ENCODE results near the gene TRMT61A.

The TRMT61A gene

GRCh38 chr14:103535891-103536565, 7.0 kb downstream of the TRMT61A start:
- no peak for TF ChIP-seq CTCF (IDR thresholded peaks at IDR 0.05; ENCODE audit: low read depth, low read length, missing control alignments)
- DNase-seq (ENCODE audit: low read depth) = no peak
- H3K4me3 ChIP-seq (ENCODE audit: low read depth, low read length) = no peak overlapping the region
- in situ Hi-C loops (cut with HindIII; ENCODE audit: low sequenced_read_pairs) = no loop called here

DNA sequence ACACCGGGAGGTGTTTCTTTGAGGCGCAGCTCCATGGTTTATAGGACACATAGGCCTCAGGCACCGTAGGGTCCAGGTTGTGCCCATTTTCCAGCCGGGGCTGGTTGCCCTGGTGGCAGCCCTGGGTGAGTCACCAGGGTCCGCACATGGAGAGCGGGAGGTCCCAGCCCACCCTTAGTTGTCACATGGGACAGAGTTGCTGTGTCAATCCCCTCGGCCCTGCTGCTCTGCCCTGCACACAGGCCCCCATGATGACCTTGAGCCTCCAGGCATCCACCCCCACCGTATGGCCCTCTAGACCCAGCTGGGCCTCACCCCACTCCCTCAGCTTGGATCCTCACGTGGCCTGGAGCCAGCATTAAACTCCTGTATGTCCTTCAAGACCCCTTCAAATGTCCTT, 7.7 kb downstream of the TRMT61A start:
- no peak for DNase-seq (ENCODE audit: low read depth)
- in situ Hi-C loops (cut with HindIII; ENCODE audit: low sequenced_read_pairs) = no loop called here
- H3K4me3 ChIP-seq (ENCODE audit: low read depth, low read length) = no peak overlapping the region
- TF ChIP-seq CTCF (IDR thresholded peaks at IDR 0.05; ENCODE audit: low read depth, low read length, missing control alignments) = no peak

DNA sequence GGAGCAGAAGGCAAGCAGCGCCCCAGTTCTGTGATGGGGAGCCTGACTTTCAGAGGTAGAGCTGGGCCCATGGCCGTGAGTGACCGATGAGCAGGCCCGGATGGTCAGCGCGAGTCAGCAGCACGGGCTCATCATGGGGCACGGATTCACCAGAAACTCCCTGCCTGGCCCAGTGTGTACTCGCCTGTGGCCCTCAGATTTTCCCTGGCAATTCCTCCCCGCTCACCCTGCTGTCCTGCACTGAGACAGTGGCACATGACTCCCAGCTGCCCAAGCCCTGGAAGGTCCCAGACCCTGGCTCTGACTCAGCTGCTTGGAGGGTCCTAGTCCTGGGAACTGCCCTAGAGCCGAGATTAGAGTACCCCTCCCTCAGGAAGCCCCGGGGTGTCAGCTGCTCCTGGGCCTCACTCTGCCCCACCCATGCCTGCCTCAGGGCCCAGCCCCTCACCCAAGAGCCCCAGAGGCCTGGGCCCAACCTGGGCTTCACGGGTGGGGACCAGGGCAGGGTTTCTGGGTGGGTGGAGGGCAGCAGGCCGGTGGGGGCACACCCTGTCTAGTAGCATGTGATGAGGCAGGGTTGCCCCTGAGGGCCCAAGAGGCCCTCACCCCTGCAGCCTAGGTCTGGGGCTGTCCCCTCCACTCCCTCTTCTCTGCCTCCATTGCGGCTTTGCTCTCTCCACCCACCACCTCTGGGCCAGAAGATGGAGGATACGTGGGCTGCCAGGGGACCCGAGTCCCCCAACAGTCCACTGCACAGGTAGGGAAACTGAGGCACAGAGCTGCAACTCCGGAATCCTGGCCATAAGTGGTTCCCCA, 8.4 kb downstream of the TRMT61A start:
- no peak for DNase-seq (ENCODE audit: low read depth)
- no peak for TF ChIP-seq CTCF (IDR thresholded peaks at IDR 0.05; ENCODE audit: low read depth, low read length, missing control alignments)
- in situ Hi-C loops (cut with HindIII; ENCODE audit: low sequenced_read_pairs) = no loop called here
- no peak overlapping the region for H3K4me3 ChIP-seq (ENCODE audit: low read depth, low read length)

- H3K4me3 ChIP-seq (ENCODE audit: low read depth, low read length) = no peak overlapping the region
- no peak for DNase-seq (ENCODE audit: low read depth)
- in situ Hi-C loops (cut with HindIII; ENCODE audit: low sequenced_read_pairs) = no loop called here
- no peak for TF ChIP-seq CTCF (IDR thresholded peaks at IDR 0.05; ENCODE audit: low read depth, low read length, missing control alignments)
Observed at GRCh38 chr14:103538291-103539055, 9.5 kb downstream of the TRMT61A start.

- in situ Hi-C loops (cut with HindIII; ENCODE audit: low sequenced_read_pairs) = no loop called here
- DNase-seq (ENCODE audit: low read depth) = no peak
- H3K4me3 ChIP-seq (ENCODE audit: low read depth, low read length) = no peak overlapping the region
- no peak for TF ChIP-seq CTCF (IDR thresholded peaks at IDR 0.05; ENCODE audit: low read depth, low read length, missing control alignments)
Observed at GRCh38 chr14:103539056-103539825, 10.2 kb downstream of the TRMT61A start.

Data from astrocyte of the cerebellum (primary cell).